Measurements from ENCODE around the gene ANO3.
"Not testable (repeated sequence)": the region's sequence is repeated elsewhere in the genome, so short reads cannot be mapped to it uniquely, and the experiment has no call there.

Gene ANO3

GRCh38 chr11:26297189-26297975, 34.5 kb upstream of the ANO3 start:
- no peaks in the 10 kb centered on the region for H3K27me3 ChIP-seq (replicated peaks; ENCODE audit: control insufficient read depth, insufficient read depth, low read length)
- no peak for DNase-seq (ENCODE audit: extremely low read depth, insufficient read length)
- TF ChIP-seq CTCF (IDR thresholded peaks at IDR 0.05; ENCODE audit: insufficient read depth, low read length, poor library complexity, severe bottlenecking): peak; percentile 65

GRCh38 chr11:26316372-26316771, 15.6 kb upstream of the ANO3 start:
- H3K36me3 ChIP-seq (ENCODE audit: control insufficient read depth, insufficient read depth, low read length); DNase-seq (ENCODE audit: extremely low read depth, insufficient read length); H3K4me3 ChIP-seq (replicated peaks; ENCODE audit: low read depth, low read length); H3K27me3 ChIP-seq (replicated peaks; ENCODE audit: control insufficient read depth, insufficient read depth, low read length): not testable (repeated sequence)

More at GRCh38 chr11:26297189-26297975, 34.5 kb upstream of the ANO3 start:
- no peaks in the 10 kb centered on the region for H3K36me3 ChIP-seq (ENCODE audit: control insufficient read depth, insufficient read depth, low read length)
- no peak overlapping the region for H3K4me3 ChIP-seq (replicated peaks; ENCODE audit: low read depth, low read length)

GRCh38 chr11:26319906-26320305, 12.0 kb upstream of the ANO3 start:
- H3K27me3 ChIP-seq (replicated peaks; ENCODE audit: control insufficient read depth, insufficient read depth, low read length): no peaks in the 10 kb centered on the region
- TF ChIP-seq CTCF (IDR thresholded peaks at IDR 0.05; ENCODE audit: insufficient read depth, low read length, poor library complexity, severe bottlenecking): no peak
- H3K36me3 ChIP-seq (ENCODE audit: control insufficient read depth, insufficient read depth, low read length): no peaks in the 10 kb centered on the region
- H3K4me3 ChIP-seq (replicated peaks; ENCODE audit: low read depth, low read length): no peak overlapping the region
- DNase-seq (ENCODE audit: extremely low read depth, insufficient read length): no peak

GRCh38 chr11:26321516-26321915, 10.4 kb upstream of the ANO3 start:
- H3K27me3 ChIP-seq (replicated peaks; ENCODE audit: control insufficient read depth, insufficient read depth, low read length): no peaks in the 10 kb centered on the region
- TF ChIP-seq CTCF (IDR thresholded peaks at IDR 0.05; ENCODE audit: insufficient read depth, low read length, poor library complexity, severe bottlenecking): no peak
- DNase-seq (ENCODE audit: extremely low read depth, insufficient read length): no peak
- no peaks in the 10 kb centered on the region for H3K36me3 ChIP-seq (ENCODE audit: control insufficient read depth, insufficient read depth, low read length)
- no peak overlapping the region for H3K4me3 ChIP-seq (replicated peaks; ENCODE audit: low read depth, low read length)

GRCh38 chr11:26322335-26323067, 9.4 kb upstream of the ANO3 start:
- DNase-seq (ENCODE audit: extremely low read depth, insufficient read length): no peak
- H3K4me3 ChIP-seq (replicated peaks; ENCODE audit: low read depth, low read length): no peak overlapping the region
- no peak for TF ChIP-seq CTCF (IDR thresholded peaks at IDR 0.05; ENCODE audit: insufficient read depth, low read length, poor library complexity, severe bottlenecking)
- no peaks in the 10 kb centered on the region for H3K27me3 ChIP-seq (replicated peaks; ENCODE audit: control insufficient read depth, insufficient read depth, low read length)
- no peaks in the 10 kb centered on the region for H3K36me3 ChIP-seq (ENCODE audit: control insufficient read depth, insufficient read depth, low read length)

GRCh38 chr11:26323837-26324236, 8.1 kb upstream of the ANO3 start:
- TF ChIP-seq CTCF (IDR thresholded peaks at IDR 0.05; ENCODE audit: insufficient read depth, low read length, poor library complexity, severe bottlenecking): no peak
- H3K27me3 ChIP-seq (replicated peaks; ENCODE audit: control insufficient read depth, insufficient read depth, low read length): no peaks in the 10 kb centered on the region
- DNase-seq (ENCODE audit: extremely low read depth, insufficient read length): no peak

More at GRCh38 chr11:26323837-26324236, 8.1 kb upstream of the ANO3 start:
- Histone ChIP-seq H3K4me3 (replicated peaks; ENCODE audit: low read depth, low read length) (no peak overlapping the region), H3K36me3 (ENCODE audit: control insufficient read depth, insufficient read depth, low read length) (no peaks in the 10 kb centered on the region)

Data from GM06990 (cell line).